NCI-H446 treated with DMSO at 0.1 percent for 48 hours (cell line): Measurements from ENCODE around the gene SLC52A1.
"Not testable (repeated sequence)": the region's sequence is repeated elsewhere in the genome, so short reads cannot be mapped to it uniquely, and the experiment has no call there.

Experiments
- DNase-seq: peaks from one replicate; lab custom pipeline; 2025; lab: John Stamatoyannopoulos, UW

SLC52A1 gene

DNA sequence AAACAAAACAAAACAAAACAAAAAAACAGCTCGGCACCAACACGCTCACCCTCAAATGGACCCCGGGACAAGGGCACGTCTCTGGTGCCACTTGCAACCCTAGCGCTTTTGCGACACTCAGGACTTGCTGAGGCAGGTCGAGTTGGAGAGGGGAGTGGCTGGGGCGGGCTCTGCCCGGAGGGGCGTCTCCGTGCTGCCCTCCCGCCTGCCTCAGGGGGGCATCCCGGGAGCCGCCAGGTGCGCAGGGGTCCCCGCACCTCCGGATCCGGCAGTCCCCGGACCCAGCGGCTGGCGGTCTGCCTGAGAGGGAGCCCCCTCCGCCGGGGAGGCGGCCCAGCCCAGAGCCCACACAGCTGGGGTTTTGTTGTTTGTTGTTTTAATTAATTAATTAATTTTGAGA, at the start of gene SLC52A1:
Gene SLC52A1, minus strand, starts transcription at position 112 of the 400 bp plus-strand sequence. CDS start 820 bp downstream, outside the sequence.
- no peak for DNase-seq

DNA sequence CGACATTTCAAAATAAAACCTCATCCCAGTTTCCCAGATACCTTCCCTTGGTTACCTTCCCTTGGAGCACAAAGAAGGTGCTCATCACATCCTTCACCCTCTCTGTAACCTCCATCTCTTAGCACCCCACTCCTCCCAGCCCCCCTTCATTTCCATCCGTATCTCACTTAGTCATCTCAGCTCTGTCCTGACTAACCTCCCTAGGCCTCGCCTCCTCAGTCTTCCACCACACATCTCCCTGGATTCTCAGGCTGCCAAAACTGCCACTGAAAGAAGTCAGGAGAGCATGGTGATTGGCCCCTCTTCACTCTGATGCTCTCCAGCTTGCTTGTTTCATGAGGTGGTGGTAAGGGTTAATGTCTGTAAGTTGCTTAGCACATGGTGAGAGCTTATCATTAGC, 45.4 kb upstream of the SLC52A1 start:
- no peak for DNase-seq

DNA sequence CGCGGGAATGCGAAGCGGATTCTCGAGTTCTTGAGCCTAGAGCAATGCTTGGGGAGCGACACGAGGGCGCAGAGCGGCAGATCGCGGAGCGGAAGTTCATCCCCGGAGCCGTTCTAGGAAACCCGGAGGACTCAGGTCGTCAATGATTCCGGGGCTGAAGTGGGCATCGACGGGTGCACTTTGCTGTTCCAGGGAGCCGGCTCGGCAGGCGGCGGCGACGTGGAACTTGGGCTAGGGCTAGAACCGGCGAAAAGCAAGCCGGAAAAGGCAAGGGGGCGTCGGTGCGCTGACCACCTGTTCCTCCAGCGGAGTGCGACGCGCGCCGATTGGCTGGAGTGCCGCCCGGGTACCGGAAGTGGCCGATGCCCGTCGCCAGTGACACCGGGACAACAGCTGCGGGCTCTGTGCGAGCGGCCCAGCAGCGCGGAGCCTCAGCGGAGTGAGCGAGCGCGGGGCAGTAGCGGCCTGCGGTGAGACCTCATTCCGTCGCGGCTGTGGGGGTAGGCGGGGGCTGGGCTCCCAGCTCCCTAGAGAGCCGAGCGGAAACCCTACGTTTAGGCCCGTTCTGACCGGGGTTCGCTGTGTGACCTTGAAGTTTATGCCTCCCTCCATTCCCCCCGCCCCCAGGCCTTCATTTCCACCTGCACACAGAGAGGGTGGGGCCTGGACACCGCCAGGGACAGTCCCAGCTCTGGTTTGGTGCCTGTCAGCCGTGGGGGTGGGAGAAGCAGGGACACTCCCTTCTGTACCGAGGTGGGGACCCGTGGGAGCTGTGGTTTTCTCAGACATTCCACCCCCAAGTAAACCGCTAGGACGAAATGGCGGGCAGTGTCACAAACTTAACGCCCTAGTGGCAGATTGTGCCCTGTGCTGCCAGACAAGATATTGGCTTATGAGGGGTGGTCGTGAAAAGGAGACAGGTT, 43.1 kb upstream of the SLC52A1 start, which contains the start of gene ZFP3:
Gene ZFP3, plus strand, starts transcription at position 362 of the 923 bp plus-strand sequence. CDS start 13,038 bp downstream, outside the sequence.
- peak; percentile 79 for DNase-seq

GRCh38 chr17:5077781-5078105, 42.5 kb upstream of the SLC52A1 start:
- DNase-seq = no peak

DNA sequence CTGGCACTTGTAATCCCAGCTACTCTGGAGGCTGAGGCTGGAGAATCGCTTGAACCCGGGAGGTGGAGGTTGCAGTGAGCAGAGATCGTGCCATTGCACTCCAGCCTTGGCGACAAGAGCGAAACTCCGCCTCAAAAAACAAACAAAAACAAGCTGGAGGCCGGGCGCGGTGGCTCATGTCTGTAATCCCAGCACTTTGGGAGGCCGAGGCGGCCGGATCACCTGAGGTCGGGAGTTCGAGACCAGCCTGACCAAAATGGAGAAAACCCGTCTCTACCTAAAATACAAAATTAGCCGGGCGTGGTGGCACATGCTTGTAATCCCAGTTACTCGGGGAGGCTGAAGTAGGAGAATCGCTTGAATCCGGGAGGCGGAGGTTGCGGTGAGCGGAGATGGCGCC, 42.0 kb upstream of the SLC52A1 start:
- DNase-seq = not testable (repeated sequence)

- not testable (repeated sequence) for DNase-seq
Measured at GRCh38 chr17:5075472-5075871, 40.2 kb upstream of the SLC52A1 start.

- no peak for DNase-seq
Measured at GRCh38 chr17:5069724-5070123, 34.5 kb upstream of the SLC52A1 start.

GRCh38 chr17:5068236-5068635, 33.0 kb upstream of the SLC52A1 start:
- no peak for DNase-seq

- DNase-seq = no peak
Measured at GRCh38 chr17:5065227-5065744, 30.1 kb upstream of the SLC52A1 start.

GRCh38 chr17:5055543-5055942, 20.3 kb upstream of the SLC52A1 start:
- no peak for DNase-seq

DNA sequence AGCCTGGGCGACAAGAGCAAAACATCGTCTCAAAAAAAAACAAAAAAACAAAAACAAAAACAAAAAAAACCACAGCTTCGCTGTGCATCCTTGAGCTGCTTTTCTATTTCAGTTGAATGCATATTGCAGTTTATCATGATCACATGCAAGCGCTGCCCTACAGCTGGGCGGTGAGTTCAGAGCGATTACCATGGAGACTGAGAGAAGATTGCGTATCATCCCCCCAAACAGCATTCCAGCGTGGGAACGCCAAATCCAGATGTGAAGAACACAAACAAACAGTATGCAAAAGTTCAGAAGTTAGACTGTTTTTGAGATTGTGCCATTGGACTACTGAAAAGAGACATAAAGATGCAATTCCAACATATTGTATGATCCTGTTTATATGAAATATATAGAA, 15.1 kb upstream of the SLC52A1 start:
- DNase-seq = no peak

- DNase-seq = no peak
Measured at GRCh38 chr17:5049314-5049841, 14.2 kb upstream of the SLC52A1 start.

DNA sequence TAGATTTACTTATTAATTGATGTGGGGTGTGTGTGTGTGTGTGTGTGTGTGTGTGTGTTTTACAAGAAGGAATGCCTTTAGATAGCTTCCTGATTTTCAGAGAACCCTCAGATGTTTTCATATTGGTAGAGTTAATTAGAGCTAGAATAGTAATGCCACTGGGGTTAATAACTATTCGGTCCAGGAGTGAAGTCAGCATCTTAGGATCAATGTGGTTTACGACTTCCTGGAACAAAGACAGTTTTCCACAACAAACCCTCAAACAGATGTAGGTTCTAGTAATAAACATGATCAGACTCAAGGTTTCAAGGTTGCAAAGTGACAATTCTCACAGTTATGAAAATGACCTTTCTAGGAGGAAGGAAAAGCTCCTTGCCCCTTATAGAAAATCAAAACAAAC, 12.2 kb upstream of the SLC52A1 start:
- no peak for DNase-seq

DNA sequence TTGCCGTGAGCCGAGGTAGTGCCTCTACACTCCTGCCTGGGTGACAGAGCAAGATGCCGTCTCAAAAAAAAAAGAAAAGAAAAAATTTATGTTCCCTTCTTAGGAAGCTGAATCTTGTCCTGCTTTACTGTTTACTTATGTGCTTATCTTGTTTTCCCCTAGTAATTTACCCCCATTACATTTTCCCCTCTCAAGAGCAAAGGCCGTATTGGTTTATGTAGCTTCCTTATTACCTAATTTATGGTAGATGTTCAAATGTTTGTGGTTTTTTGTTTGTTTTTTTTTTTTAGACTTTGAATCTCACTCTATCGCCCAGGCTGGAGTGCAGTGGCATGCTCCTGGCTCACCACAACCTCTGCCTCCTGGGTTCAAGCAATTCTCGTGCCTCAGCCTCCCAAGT, 10.3 kb upstream of the SLC52A1 start:
- DNase-seq = no peak

DNA sequence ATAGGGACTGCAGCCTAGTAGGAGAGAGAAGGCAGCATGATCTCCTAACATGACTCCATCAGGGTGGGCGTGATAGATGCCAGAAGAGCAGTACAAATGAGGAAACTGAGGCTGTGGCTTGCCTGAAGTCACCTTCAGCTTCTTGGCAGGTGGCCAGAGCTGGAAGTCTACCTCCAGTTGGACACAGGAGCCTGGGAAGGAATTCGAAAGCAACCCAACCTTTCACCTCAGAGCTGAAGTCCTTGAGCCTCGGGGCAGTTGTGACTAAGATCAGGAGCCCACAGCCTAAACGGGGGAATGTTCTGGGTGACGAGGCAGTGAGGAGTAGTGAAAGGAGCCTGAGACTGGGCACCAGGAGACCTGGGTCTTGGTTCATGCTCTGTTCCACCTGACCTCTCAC, 9.4 kb upstream of the SLC52A1 start:
- DNase-seq = no peak

DNA sequence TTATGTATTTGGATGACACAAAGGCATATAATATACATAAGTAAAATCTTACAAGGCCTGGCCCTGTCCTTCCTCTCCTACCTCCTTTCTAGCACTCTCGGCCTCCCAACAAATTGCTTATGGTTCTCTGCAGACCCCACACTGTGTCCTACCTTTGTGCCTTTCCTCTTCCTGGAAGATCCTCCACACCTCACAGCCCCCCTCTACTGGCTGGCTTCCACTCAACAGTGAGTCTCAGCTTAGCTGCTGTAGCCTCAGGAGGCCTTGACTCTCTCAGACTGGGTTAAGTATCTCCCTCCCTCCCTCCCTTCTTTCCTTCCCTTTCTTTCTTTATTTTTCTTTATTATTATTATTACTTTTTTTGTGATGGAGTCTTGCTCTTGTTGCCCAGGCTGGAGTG, 8.3 kb upstream of the SLC52A1 start:
- DNase-seq = no peak

- DNase-seq = no peak
Measured at GRCh38 chr17:5042157-5043022, 7.2 kb upstream of the SLC52A1 start.

DNA sequence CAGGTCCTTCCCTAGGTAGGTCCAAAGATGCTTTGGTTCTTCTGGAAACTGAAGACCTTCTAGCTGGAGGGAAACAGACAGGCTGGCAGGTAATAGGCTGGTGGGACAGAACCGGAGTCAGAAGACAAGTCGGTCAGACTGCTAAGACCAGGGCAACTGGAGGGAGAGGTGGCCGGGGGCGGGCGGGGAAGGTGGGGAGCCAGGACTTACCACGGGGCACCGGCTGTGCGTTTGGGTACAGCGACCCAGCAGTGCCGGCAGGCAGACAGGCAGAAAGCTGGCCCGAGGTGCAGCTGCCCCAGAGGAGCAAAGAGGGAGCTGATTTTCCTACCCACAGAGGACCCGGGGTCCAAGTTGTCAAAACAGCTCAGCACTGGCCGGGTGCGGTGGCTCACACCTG, 575 bp downstream of the SLC52A1 start:
- no peak for DNase-seq

- no peak for DNase-seq
Measured at GRCh38 chr17:5034063-5034462, 1.2 kb downstream of the SLC52A1 start.

- no peak for DNase-seq
Measured at GRCh38 chr17:5033352-5034015, 1.7 kb downstream of the SLC52A1 start.

GRCh38 chr17:5032865-5033264, 2.4 kb downstream of the SLC52A1 start:
- no peak for DNase-seq
